Measurements from ENCODE around the gene EDDM3A.

DNA sequence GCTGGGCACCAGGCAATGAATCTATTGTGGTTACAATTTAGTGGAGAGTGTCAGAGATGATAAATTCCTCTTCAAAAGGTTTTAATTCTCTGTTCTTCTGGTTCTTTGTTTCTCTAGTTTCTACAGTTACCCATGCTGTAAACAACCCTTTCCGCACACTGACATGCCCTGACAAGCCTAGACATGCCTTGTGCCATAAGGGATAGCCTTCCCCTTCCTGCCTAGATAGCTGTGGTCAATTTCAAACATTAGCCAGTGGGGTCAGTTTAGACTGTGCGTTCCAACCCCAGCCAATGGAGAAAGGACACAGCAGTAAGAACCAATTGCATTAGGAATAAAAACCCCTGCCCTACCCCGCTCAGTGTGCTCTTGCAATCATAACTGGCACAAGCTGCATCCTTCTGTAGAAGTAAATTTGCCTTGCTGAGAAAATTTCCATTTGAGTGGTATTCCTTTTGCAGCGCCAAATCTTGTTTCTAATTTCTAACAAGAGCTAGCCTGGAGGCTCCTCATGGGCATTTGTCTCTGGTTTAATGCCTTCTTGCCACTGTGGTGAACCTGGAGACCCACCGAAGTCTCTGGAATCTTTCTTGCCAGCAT, 6.4 kb downstream of the EDDM3A start:
- TF ChIP-seq, protein P1, sequence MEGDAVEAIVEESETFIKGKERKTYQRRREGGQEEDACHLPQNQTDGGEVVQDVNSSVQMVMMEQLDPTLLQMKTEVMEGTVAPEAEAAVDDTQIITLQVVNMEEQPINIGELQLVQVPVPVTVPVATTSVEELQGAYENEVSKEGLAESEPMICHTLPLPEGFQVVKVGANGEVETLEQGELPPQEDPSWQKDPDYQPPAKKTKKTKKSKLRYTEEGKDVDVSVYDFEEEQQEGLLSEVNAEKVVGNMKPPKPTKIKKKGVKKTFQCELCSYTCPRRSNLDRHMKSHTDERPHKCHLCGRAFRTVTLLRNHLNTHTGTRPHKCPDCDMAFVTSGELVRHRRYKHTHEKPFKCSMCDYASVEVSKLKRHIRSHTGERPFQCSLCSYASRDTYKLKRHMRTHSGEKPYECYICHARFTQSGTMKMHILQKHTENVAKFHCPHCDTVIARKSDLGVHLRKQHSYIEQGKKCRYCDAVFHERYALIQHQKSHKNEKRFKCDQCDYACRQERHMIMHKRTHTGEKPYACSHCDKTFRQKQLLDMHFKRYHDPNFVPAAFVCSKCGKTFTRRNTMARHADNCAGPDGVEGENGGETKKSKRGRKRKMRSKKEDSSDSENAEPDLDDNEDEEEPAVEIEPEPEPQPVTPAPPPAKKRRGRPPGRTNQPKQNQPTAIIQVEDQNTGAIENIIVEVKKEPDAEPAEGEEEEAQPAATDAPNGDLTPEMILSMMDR (IDR thresholded peaks at IDR 0.05): no peak
- TF ChIP-seq POLR2A (IDR thresholded peaks at IDR 0.05): no peak
